Trophoblast cell (in vitro differentiated cells and primary cell): ENCODE measurements around the gene GABRD.

Experiments
- DNase-seq, 2 donors: peaks; one replicate each; pipeline ENCODE4 v3.0.0-alpha.2; 2016
- H2AFZ ChIP-seq: 2 replicates; pipeline ENCODE4 v1.6.1; 2013; ENCODE audit warnings: low read length, moderate library complexity, mild to moderate bottlenecking; ENCODE audit not compliant: insufficient read depth, poor library complexity
- H2AK5ac ChIP-seq: 2 replicates; pipeline ENCODE4 v1.6.1; 2013; ENCODE audit warnings: mild to moderate bottlenecking, low read length
- H2BK120ac ChIP-seq: 2 replicates; pipeline ENCODE4 v1.6.1; 2013; ENCODE audit warnings: low read length, mild to moderate bottlenecking, moderate library complexity; ENCODE audit not compliant: insufficient read depth, poor library complexity
- H2BK12ac ChIP-seq: 2 replicates; pipeline ENCODE4 v1.6.1; 2013; ENCODE audit warnings: mild to moderate bottlenecking, low read length, moderate library complexity
- H2BK5ac ChIP-seq: 2 replicates; pipeline ENCODE4 v1.6.1; 2013; ENCODE audit warnings: low read length, low read depth, moderate library complexity, mild to moderate bottlenecking; ENCODE audit not compliant: poor library complexity
- H3K14ac ChIP-seq: 2 replicates; pipeline ENCODE4 v1.6.1; 2013; ENCODE audit warnings: mild to moderate bottlenecking, low read length
- H3K18ac ChIP-seq: 2 replicates; pipeline ENCODE4 v1.6.1; 2013; ENCODE audit warnings: mild to moderate bottlenecking, low read length
- H3K23ac ChIP-seq: 2 replicates; pipeline ENCODE4 v1.6.1; 2013; ENCODE audit warnings: low read length
- H3K27ac ChIP-seq: 2 replicates; pipeline ENCODE4 v1.5.1; 2013; ENCODE audit warnings: low read depth, mild to moderate bottlenecking, inconsistent platforms, low read length, moderate library complexity
- H3K27me3 ChIP-seq: 2 replicates; pipeline ENCODE4 v1.6.1; 2013; ENCODE audit warnings: inconsistent platforms, mild to moderate bottlenecking, low read length, moderate library complexity; ENCODE audit not compliant: insufficient read depth
- H3K36me3 ChIP-seq, 2 experiments: 1 replicate in 1 of 2; 2 replicates in 1 of 2; pipeline ENCODE4 v1.6.1; 2013; ENCODE audit warnings: low read length in 2 of 2, mild to moderate bottlenecking in 2 of 2, moderate library complexity in 1 of 2; ENCODE audit not compliant: insufficient read depth in 2 of 2, control insufficient read depth in 1 of 2
- H3K4ac ChIP-seq: 2 replicates; pipeline ENCODE4 v1.6.1; 2013; ENCODE audit warnings: low read depth, mild to moderate bottlenecking, low read length, moderate library complexity
- H3K4me1 ChIP-seq, 2 experiments: 1 replicate in 1 of 2; 2 replicates in 1 of 2; pipeline ENCODE4 v1.6.1; 2013; ENCODE audit warnings: low read length in 2 of 2, mild to moderate bottlenecking in 2 of 2, moderate library complexity in 1 of 2; ENCODE audit not compliant: insufficient read depth in 2 of 2, control insufficient read depth in 1 of 2
- H3K4me2 ChIP-seq: 2 replicates; pipeline ENCODE4 v1.6.1; 2013; ENCODE audit warnings: inconsistent platforms, mild to moderate bottlenecking, low read length, moderate library complexity
- H3K4me3 ChIP-seq: 2 replicates; pipeline ENCODE4 v1.5.1; 2013; ENCODE audit warnings: mild to moderate bottlenecking, low read depth, low read length, inconsistent platforms
- H3K79me1 ChIP-seq: one replicate; pipeline ENCODE4 v1.6.1; 2013; ENCODE audit warnings: low read length
- H3K79me2 ChIP-seq: 2 replicates; pipeline ENCODE4 v1.6.1; 2013; ENCODE audit warnings: low read length, mild to moderate bottlenecking; ENCODE audit not compliant: control insufficient read depth, insufficient read depth, poor library complexity
- H3K9ac ChIP-seq: 2 replicates; pipeline ENCODE4 v1.6.1; 2013; ENCODE audit warnings: mild to moderate bottlenecking, low read length
- H3K9me3 ChIP-seq: 2 replicates; pipeline ENCODE4 v1.6.1; 2013; ENCODE audit warnings: low read depth, mild to moderate bottlenecking, control low read depth, inconsistent platforms, low read length; ENCODE audit not compliant: insufficient read depth
- H4K12ac ChIP-seq: 2 replicates; pipeline ENCODE4 v1.6.1; 2013; ENCODE audit warnings: low read depth, mild to moderate bottlenecking, low read length, moderate library complexity
- H4K8ac ChIP-seq: 2 replicates; pipeline ENCODE4 v1.6.1; 2013; ENCODE audit warnings: low read depth, mild to moderate bottlenecking, low read length, moderate library complexity
- H4K91ac ChIP-seq: one replicate; pipeline ENCODE4 v1.6.1; 2013; ENCODE audit warnings: low read depth, mild to moderate bottlenecking, low read length, moderate library complexity
- WGBS: extraction: QIAGEN DNeasy Blood & Tissue Kit; methylation state at CpG from one replicate; pipeline ENCODE4 v1.1.7; 2013; ENCODE audit warnings: missing lambda C conversion rate; ENCODE audit not compliant: insufficient read length, insufficient coverage; ENCODE audit errors: extremely low coverage; 5-methylcytosine and 5-hydroxymethylcytosine counted together

The GABRD gene

GRCh38 chr1:2039251-2039650, 20.1 kb downstream of the GABRD start:
- DNase-seq: no peak
- H3K9ac ChIP-seq: no peak overlapping the region
- no peak overlapping the region for H2BK12ac ChIP-seq
- H3K4ac ChIP-seq: no peak overlapping the region
- no peak overlapping the region for H3K23ac ChIP-seq
- no peak overlapping the region for H4K8ac ChIP-seq
- no peaks in the 10 kb centered on the region for H3K79me1 ChIP-seq
- H3K27me3 ChIP-seq: no peaks in the 10 kb centered on the region
- H2AFZ ChIP-seq: no peak overlapping the region
- WGBS: no CpG with 5 or more reads among the region's 8 CpGs
- H3K36me3 ChIP-seq: no peaks in the 10 kb centered on the region
- H3K4me3 ChIP-seq: no peak overlapping the region
- H3K4me2 ChIP-seq: no peak overlapping the region
- H4K91ac ChIP-seq: no peak overlapping the region
- H2BK120ac ChIP-seq: no peak overlapping the region
- H2AK5ac ChIP-seq: no peak overlapping the region
- H3K4me1 ChIP-seq: no peaks in the 10 kb centered on the region
- H4K12ac ChIP-seq: no peak overlapping the region
- no peaks in the 10 kb centered on the region for H3K79me2 ChIP-seq
- no peak overlapping the region for H3K14ac ChIP-seq
- H2BK5ac ChIP-seq: no peak overlapping the region
- H3K9me3 ChIP-seq: peaks cover 4% of the 10 kb centered on the region
- H3K27ac ChIP-seq: no peak overlapping the region
- H3K18ac ChIP-seq: no peak overlapping the region

GRCh38 chr1:2041305-2041704, 22.2 kb downstream of the GABRD start:
- no peak overlapping the region for H2AFZ ChIP-seq
- H2BK120ac ChIP-seq: no peak overlapping the region
- H3K4me3 ChIP-seq: no peak overlapping the region
- H3K27me3 ChIP-seq: no peaks in the 10 kb centered on the region
- no peak overlapping the region for H3K9ac ChIP-seq
- no CpG with 5 or more reads among the region's 15 CpGs for WGBS
- H3K4me1 ChIP-seq: peaks cover 0 to 2% of the 10 kb centered on the region in 2 experiments
- H4K91ac ChIP-seq: no peak overlapping the region
- no peaks in the 10 kb centered on the region for H3K36me3 ChIP-seq
- no peak for DNase-seq
- no peak overlapping the region for H3K4me2 ChIP-seq
- no peak overlapping the region for H3K14ac ChIP-seq
- H3K9me3 ChIP-seq: peaks cover 4% of the 10 kb centered on the region
- no peak overlapping the region for H2BK12ac ChIP-seq
- H4K8ac ChIP-seq: no peak overlapping the region
- H3K27ac ChIP-seq: no peak overlapping the region
- no peak overlapping the region for H3K4ac ChIP-seq
- no peak overlapping the region for H2BK5ac ChIP-seq
- H3K18ac ChIP-seq: no peak overlapping the region
- H3K23ac ChIP-seq: no peak overlapping the region
- H4K12ac ChIP-seq: no peak overlapping the region
- H3K79me2 ChIP-seq: no peaks in the 10 kb centered on the region
- no peaks in the 10 kb centered on the region for H3K79me1 ChIP-seq
- no peak overlapping the region for H2AK5ac ChIP-seq

- H3K27me3 ChIP-seq: no peaks in the 10 kb centered on the region
- H3K4me2 ChIP-seq: no peak overlapping the region
- H2BK12ac ChIP-seq: no peak overlapping the region
- no peak overlapping the region for H2BK120ac ChIP-seq
- H3K27ac ChIP-seq: no peak overlapping the region
- no peak overlapping the region for H3K4ac ChIP-seq
- H2AK5ac ChIP-seq: no peak overlapping the region
- H3K14ac ChIP-seq: no peak overlapping the region
- peak overlapping the region; percentile 64 for H3K23ac ChIP-seq
- H3K4me3 ChIP-seq: peak overlapping the region; percentile 6
- H3K79me1 ChIP-seq: no peaks in the 10 kb centered on the region
- H3K18ac ChIP-seq: no peak overlapping the region
- H2AFZ ChIP-seq: no peak overlapping the region
- H2BK5ac ChIP-seq: no peak overlapping the region
- no peak overlapping the region for H4K12ac ChIP-seq
- H3K79me2 ChIP-seq: no peaks in the 10 kb centered on the region
- no peak overlapping the region for H4K8ac ChIP-seq
- no peaks in the 10 kb centered on the region for H3K36me3 ChIP-seq
- peak overlapping the region; percentile 7 for H3K9ac ChIP-seq
- H3K4me1 ChIP-seq: peaks cover 0 to 2% of the 10 kb centered on the region in 2 experiments
- H3K9me3 ChIP-seq: peaks cover 4% of the 10 kb centered on the region
- no peak for DNase-seq
- no CpG with 5 or more reads among the region's 4 CpGs for WGBS
- H4K91ac ChIP-seq: no peak overlapping the region
Measured at GRCh38 chr1:2041887-2042286, 22.7 kb downstream of the GABRD start.

GRCh38 chr1:2042830-2043773, 24.0 kb downstream of the GABRD start:
- Histone ChIP-seq H4K12ac (no peak overlapping the region), H3K4me2 (no peak overlapping the region), H3K4ac (no peak overlapping the region), H3K23ac (no peak overlapping the region), H3K4me3 (no peak overlapping the region), H3K9ac (no peak overlapping the region), H3K14ac (no peak overlapping the region), H3K27ac (no peak overlapping the region), H2AFZ (no peak overlapping the region), H3K36me3 (no peaks in the 10 kb centered on the region), H2BK12ac (no peak overlapping the region), H3K9me3 (peaks cover 4% of the 10 kb centered on the region), H3K79me1 (no peaks in the 10 kb centered on the region), H2BK5ac (no peak overlapping the region), H3K27me3 (no peaks in the 10 kb centered on the region), H4K91ac (no peak overlapping the region), H3K79me2 (no peaks in the 10 kb centered on the region), H3K18ac (no peak overlapping the region), H4K8ac (no peak overlapping the region), H3K4me1 (peaks cover 0 to 2% of the 10 kb centered on the region in 2 experiments), H2AK5ac (no peak overlapping the region), H2BK120ac (no peak overlapping the region)
- no CpG with 5 or more reads among the region's 41 CpGs for WGBS
- DNase-seq: no peak
